Nephron (organoid): Measurements from ENCODE around the gene ITPKA.

Experiments used
- H3K27ac Mint-ChIP-seq, 3 experiments: 2 replicates each; pipeline ENCODE4 v1.8.0; 2020; ENCODE audit warnings: mixed read lengths in 3 of 3, mild to moderate bottlenecking in 2 of 3, moderate library complexity in 1 of 3
- H3K27me3 Mint-ChIP-seq: 2 replicates; pipeline ENCODE4 v1.8.0; 2021; ENCODE audit warnings: low read depth, mild to moderate bottlenecking, moderate library complexity, mixed read lengths
- H3K36me3 Mint-ChIP-seq: 2 replicates; pipeline ENCODE4 v1.8.0; 2020; ENCODE audit warnings: low read depth, mixed read lengths
- H3K4me1 Mint-ChIP-seq: 2 replicates; pipeline ENCODE4 v1.8.0; 2020; ENCODE audit warnings: mixed read lengths
- H3K4me3 Mint-ChIP-seq, 3 experiments: 2 replicates each; pipeline ENCODE4 v1.8.0; 2020; ENCODE audit warnings: mild to moderate bottlenecking in 3 of 3, mixed read lengths in 3 of 3, moderate library complexity in 2 of 3
- H3K9me3 Mint-ChIP-seq: 2 replicates; pipeline ENCODE4 v1.8.0; 2020; ENCODE audit warnings: mixed read lengths
- TF ChIP-seq, protein P1 (sequence below), 3 experiments: fragments of 200-600 bp; sonication (generic); IDR thresholded peaks; one replicate each; pipeline ENCODE4 v1.5.0; 2021; ENCODE audit warnings: antibody characterized with exemption in 3 of 3; ENCODE audit not compliant: unreplicated experiment in 3 of 3

Gene ITPKA

DNA sequence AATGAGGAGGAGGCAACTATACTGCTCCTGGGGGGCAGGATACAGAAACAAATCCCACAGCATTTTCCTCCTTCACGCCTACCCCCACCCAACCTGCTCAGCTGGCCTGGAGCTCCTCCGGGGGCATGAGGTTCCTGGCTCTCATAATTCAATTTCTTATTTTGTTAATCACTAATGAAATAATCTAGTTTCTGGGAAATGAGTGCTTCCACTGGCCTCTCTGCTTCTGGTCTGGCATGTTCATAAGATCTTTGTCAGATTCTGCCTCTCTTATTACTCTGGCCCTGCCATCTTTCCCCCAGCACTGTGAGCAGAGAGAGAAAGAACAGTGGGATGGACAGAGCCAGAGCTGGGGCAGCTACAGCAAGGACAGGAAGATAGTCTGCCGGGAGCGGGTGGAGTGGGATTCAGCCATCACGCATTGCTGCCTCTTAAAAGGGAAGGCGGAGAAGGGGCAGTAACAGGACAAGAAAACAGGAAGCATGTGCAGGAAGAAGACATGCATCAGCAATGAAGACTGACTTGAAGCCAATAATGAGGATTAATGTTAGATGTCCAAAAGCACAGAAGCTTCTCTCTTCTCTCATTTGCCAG is 36.8 kb downstream of the ITPKA start:
- no peak overlapping the region for H3K27ac Mint-ChIP-seq
- H3K4me3 Mint-ChIP-seq: no peak overlapping the region
- H3K4me1 Mint-ChIP-seq: no peaks in the 10 kb centered on the region
- no peaks in the 10 kb centered on the region for H3K9me3 Mint-ChIP-seq
- TF ChIP-seq, protein P1, sequence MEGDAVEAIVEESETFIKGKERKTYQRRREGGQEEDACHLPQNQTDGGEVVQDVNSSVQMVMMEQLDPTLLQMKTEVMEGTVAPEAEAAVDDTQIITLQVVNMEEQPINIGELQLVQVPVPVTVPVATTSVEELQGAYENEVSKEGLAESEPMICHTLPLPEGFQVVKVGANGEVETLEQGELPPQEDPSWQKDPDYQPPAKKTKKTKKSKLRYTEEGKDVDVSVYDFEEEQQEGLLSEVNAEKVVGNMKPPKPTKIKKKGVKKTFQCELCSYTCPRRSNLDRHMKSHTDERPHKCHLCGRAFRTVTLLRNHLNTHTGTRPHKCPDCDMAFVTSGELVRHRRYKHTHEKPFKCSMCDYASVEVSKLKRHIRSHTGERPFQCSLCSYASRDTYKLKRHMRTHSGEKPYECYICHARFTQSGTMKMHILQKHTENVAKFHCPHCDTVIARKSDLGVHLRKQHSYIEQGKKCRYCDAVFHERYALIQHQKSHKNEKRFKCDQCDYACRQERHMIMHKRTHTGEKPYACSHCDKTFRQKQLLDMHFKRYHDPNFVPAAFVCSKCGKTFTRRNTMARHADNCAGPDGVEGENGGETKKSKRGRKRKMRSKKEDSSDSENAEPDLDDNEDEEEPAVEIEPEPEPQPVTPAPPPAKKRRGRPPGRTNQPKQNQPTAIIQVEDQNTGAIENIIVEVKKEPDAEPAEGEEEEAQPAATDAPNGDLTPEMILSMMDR (IDR thresholded peaks at IDR 0.05; ENCODE audit: unreplicated experiment in 3 of 3): no peak
- H3K27me3 Mint-ChIP-seq: no peaks in the 10 kb centered on the region
- peaks cover 48% of the 10 kb centered on the region for H3K36me3 Mint-ChIP-seq

DNA sequence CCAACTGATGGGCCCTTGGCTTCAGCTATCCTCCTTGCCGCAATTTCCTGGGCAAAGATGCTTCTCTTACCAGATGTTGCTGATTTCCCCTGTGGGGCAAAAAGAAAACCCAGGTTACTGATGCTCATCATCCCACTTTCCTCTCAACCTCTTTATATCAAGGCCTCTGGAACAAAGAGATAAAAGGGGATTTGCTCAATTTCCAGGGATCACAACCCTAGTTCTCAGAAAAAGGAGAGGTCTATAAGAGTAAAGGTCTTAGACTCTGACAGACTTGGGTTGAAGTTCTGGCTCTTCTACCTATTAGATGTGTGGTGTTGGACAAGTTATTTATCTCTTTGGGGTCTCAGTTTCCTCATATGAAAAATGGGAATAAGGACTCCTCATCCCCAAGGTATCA is 41.9 kb downstream of the ITPKA start:
- H3K27ac Mint-ChIP-seq: no peak overlapping the region
- H3K4me3 Mint-ChIP-seq: no peak overlapping the region
- TF ChIP-seq, protein P1 (IDR thresholded peaks at IDR 0.05; ENCODE audit: unreplicated experiment in 3 of 3): no peak
- peaks cover 5% of the 10 kb centered on the region for H3K4me1 Mint-ChIP-seq
- no peaks in the 10 kb centered on the region for H3K27me3 Mint-ChIP-seq
- H3K9me3 Mint-ChIP-seq: no peaks in the 10 kb centered on the region
- peaks cover 41% of the 10 kb centered on the region for H3K36me3 Mint-ChIP-seq

DNA sequence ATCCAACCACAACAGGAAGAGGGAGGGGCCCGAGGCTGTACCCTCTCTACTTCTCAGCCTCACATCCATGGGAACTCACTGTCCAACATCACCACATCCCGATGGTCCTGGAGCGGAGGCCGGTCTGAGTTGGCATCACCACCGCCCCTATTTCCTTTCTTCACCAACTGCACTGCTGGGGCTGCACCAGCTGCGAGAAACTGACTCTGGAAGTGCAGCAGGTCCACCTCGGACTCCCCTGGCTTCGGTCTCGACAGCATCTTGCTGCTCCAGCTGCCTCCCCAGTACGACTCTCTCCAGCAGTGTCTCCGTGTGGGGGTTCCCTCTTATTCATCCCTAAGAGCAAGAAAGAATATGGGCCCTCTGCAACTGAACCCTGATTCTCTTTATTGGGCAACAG is 43.2 kb downstream of the ITPKA start:
- Mint-ChIP-seq H3K9me3 (no peaks in the 10 kb centered on the region), H3K27ac (no peak overlapping the region), H3K4me3 (no peak overlapping the region), H3K27me3 (no peaks in the 10 kb centered on the region), H3K4me1 (peaks cover 5% of the 10 kb centered on the region), H3K36me3 (peaks cover 36% of the 10 kb centered on the region)
- TF ChIP-seq, protein P1 (IDR thresholded peaks at IDR 0.05; ENCODE audit: unreplicated experiment in 3 of 3): no peak

DNA sequence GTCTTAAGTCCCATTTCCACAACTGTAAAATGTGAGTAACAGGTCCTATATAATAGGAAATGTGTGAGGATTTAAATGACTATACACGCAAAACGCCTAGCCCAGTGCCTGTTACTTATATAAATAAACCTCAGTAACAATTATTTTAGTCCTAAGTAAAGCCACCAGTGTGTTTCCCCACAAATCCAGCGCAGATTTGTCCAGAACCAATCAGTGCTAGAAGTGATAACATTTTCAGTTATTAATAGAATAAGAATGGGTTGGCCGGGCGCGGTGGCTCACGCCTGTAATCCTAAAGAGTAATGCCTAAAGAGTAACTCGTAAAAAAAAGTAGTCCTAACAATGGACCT is 49.8 kb downstream of the ITPKA start:
- H3K9me3 Mint-ChIP-seq: no peaks in the 10 kb centered on the region
- TF ChIP-seq, protein P1 (IDR thresholded peaks at IDR 0.05; ENCODE audit: unreplicated experiment in 3 of 3): no peak

DNA sequence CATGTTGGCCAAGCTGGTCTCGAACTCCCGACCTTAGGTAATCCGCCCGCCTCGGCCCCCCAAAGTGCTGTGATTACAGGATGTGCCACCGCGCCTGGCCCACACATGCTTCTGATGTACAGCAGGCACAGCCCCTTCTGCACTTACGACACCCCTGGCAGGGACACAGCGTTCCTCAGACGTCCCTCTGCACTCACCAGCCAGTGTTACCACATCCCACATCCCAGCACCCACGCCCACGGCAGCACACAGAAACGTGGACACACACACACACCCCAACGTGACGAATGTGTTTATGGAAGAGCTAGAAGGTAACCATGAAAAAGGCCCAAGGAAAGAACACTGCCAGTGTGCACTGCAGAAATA is 51.0 kb downstream of the ITPKA start:
- H3K27ac Mint-ChIP-seq: peak overlapping the region in 2 of 3 experiments; percentile 41 to 50
- peaks cover 14% of the 10 kb centered on the region for H3K4me1 Mint-ChIP-seq
- no peaks in the 10 kb centered on the region for H3K9me3 Mint-ChIP-seq
- H3K27me3 Mint-ChIP-seq: peaks cover 3% of the 10 kb centered on the region
- H3K4me3 Mint-ChIP-seq: peak overlapping the region; percentile 98 to 99 (median 99)
- H3K36me3 Mint-ChIP-seq: no peaks in the 10 kb centered on the region
- TF ChIP-seq, protein P1 (IDR thresholded peaks at IDR 0.05; ENCODE audit: unreplicated experiment in 3 of 3): no peak

More for the DNA sequence above, 49.8 kb downstream of the ITPKA start:
- Mint-ChIP-seq H3K36me3 (no peaks in the 10 kb centered on the region), H3K4me3 (peak overlapping the region; percentile 98 to 99 (median 99)), H3K4me1 (peaks cover 19% of the 10 kb centered on the region), H3K27ac (peak overlapping the region; percentile 87 to 97 (median 96)), H3K27me3 (peaks cover 3% of the 10 kb centered on the region)

DNA sequence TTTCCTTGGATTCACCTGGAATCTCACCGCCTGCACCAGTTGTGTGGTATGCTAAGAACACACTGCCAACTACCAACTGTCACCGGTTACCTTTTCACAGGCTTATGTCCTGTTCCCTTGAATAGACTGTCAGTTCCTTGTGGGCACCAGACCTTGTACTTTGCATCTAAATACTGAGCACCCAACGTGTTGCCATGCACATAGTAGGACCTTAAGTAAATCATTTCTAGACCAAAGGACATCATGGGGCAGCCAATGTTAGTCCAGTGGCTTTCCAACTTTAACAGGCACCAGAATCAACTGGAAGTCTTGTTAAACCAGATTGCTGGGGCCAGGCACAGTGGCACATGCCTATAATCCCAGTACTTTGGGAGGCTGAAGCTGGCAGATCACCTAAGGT is 51.5 kb downstream of the ITPKA start:
- Mint-ChIP-seq H3K27me3 (peaks cover 3% of the 10 kb centered on the region), H3K4me1 (peaks cover 14% of the 10 kb centered on the region), H3K27ac (peak overlapping the region in 2 of 3 experiments; percentile 41 to 50), H3K4me3 (peak overlapping the region; percentile 98 to 99 (median 99)), H3K36me3 (no peaks in the 10 kb centered on the region), H3K9me3 (no peaks in the 10 kb centered on the region)
- TF ChIP-seq, protein P1 (IDR thresholded peaks at IDR 0.05; ENCODE audit: unreplicated experiment in 3 of 3): no peak
